Body of pancreas (tissue), 4 donors: ENCODE data around the gene ZNF185. TPM values are rescaled to one million over a fixed set of nuclear protein-coding genes. Genes with fewer than 3 reads are reported as not detected.

ENCODE experiments used
- ATAC-seq: fragments of 150-250 bp; one replicate; pipeline ENCODE4 v1.9.1; 2016
- DNase-seq, 4 donors: peaks; one replicate each; pipeline ENCODE4 v3.0.0-alpha.2; 2019
- H3K27ac ChIP-seq, 4 donors: fragments of 200-600 bp; sonication (generic); 1 replicate in 3 of 4; 2 replicates in 1 of 4; pipeline versions ENCODE4 v1.5.1 to v1.6.1; 2016 to 2019; ENCODE audit warnings: mild to moderate bottlenecking in 1 of 4, mixed read lengths in 1 of 4, moderate library complexity in 1 of 4
- H3K27me3 ChIP-seq, 2 donors: fragments of 200-600 bp; sonication (generic); one replicate each; pipeline ENCODE4 v1.6.0; 2016; ENCODE audit warnings: mild to moderate bottlenecking in 1 of 2
- H3K36me3 ChIP-seq, 2 donors: fragments of 200-600 bp; sonication (generic); replicated peaks in 1 of 2; 2 replicates each; pipeline ENCODE4 v1.5.1; 2016; ENCODE audit warnings: low read depth in 2 of 2; ENCODE audit not compliant: insufficient read depth in 1 of 2
- H3K4me1 ChIP-seq: fragments of 200-600 bp; sonication (generic); one replicate; pipeline ENCODE4 v1.6.0; 2016
- H3K4me3 ChIP-seq, 2 donors: fragments of 200-600 bp; sonication (generic); 1 replicate in 1 of 2; 2 replicates in 1 of 2; pipeline ENCODE4 v1.5.1; 2016 to 2019
- H3K9me3 ChIP-seq, 3 donors: fragments of 200-600 bp; sonication (generic); 1 replicate in 2 of 3; 2 replicates in 1 of 3; pipeline ENCODE4 v1.5.1; 2016
- CTCF ChIP-seq, 7 experiments: fragments of 450-650 bp in 4 of 7; fragments of 200-600 bp in 3 of 7; sonication (generic) in 3 of 7; IDR thresholded peaks; one replicate each; pipeline ENCODE4 v1.5.1; 2016 to 2019; ENCODE audit warnings: antibody characterized with exemption in 7 of 7
- POLR2A ChIP-seq, 3 donors: fragments of 450-650 bp; IDR thresholded peaks; one replicate each; pipeline ENCODE4 v1.6.1; 2016; ENCODE audit warnings: antibody characterized with exemption in 3 of 3, mild to moderate bottlenecking in 2 of 3
- WGBS, 2 donors: methylation state at CpG; one replicate each; pipeline ENCODE4 v1.1.5; 2017; 5-methylcytosine and 5-hydroxymethylcytosine counted together
- intact Hi-C: fragments of 100-400 bp; cut with DNase I; formaldehyde crosslinking; loops from one replicate; pipeline ENCODE4 v1.15.1; 2023
- total RNA-seq, 2 donors: library from RNA; depleted of rRNA; stranded (reverse); fragments of >200 nt; gene quantifications; one replicate each; pipeline ENCODE4 v1.1.0, GENCODE V29; 2016

The ZNF185 gene
- total RNA-seq, 2 donors from 2014 or later, result 2.0 to 6.5 TPM

- no peak overlapping the region for H3K27ac ChIP-seq
- H3K9me3 ChIP-seq, result no peaks in the 10 kb centered on the region
- intact Hi-C loops, result no loop called here
- WGBS, 2 donors, result 60 to 76% methylated on average over 3 to 7 of the region's 10 CpGs
- no peak for DNase-seq
- no peaks in the 10 kb centered on the region for H3K36me3 ChIP-seq
- no peaks in the 10 kb centered on the region for H3K4me1 ChIP-seq
- H3K27me3 ChIP-seq, result no peaks in the 10 kb centered on the region
- H3K4me3 ChIP-seq, result no peak overlapping the region
- TF ChIP-seq POLR2A (IDR thresholded peaks at IDR 0.05), result no peak
- no peak for TF ChIP-seq CTCF (IDR thresholded peaks at IDR 0.05)
- no peak for ATAC-seq
Observed at GRCh38 chrX:152913346-152913745, 15.5 kb downstream of the ZNF185 start.

- H3K4me1 ChIP-seq, result no peaks in the 10 kb centered on the region
- 83 to 84% methylated on average over 1 to 3 of the region's 6 CpGs for WGBS, 2 donors
- no peak overlapping the region for H3K27ac ChIP-seq
- H3K36me3 ChIP-seq, result no peaks in the 10 kb centered on the region
- H3K4me3 ChIP-seq, result no peak overlapping the region
- ATAC-seq (no peak), DNase-seq (no peak)
- H3K9me3 ChIP-seq, result no peaks in the 10 kb centered on the region
- no peak for TF ChIP-seq CTCF (IDR thresholded peaks at IDR 0.05)
- TF ChIP-seq POLR2A (IDR thresholded peaks at IDR 0.05), result no peak
- no peaks in the 10 kb centered on the region for H3K27me3 ChIP-seq
- intact Hi-C loops, result no loop called here
Observed at GRCh38 chrX:152913910-152914309, 16.0 kb downstream of the ZNF185 start.

GRCh38 chrX:152915541-152916241 lies 17.8 kb downstream of the ZNF185 start:
- no peak overlapping the region for H3K27ac ChIP-seq
- WGBS, 2 donors, result 42% methylated on average over 12 of the region's 13 CpGs; no CpG with 5 or more reads in 1 of the 2 donors
- intact Hi-C loops, result no loop called here
- H3K4me1 ChIP-seq, result no peaks in the 10 kb centered on the region
- DNase-seq, result peak in 1 of 4 donors; percentile 5
- H3K4me3 ChIP-seq, result no peak overlapping the region
- no peaks in the 10 kb centered on the region for H3K36me3 ChIP-seq
- no peaks in the 10 kb centered on the region for H3K27me3 ChIP-seq
- no peak for ATAC-seq
- TF ChIP-seq POLR2A (IDR thresholded peaks at IDR 0.05) (no peak), CTCF (IDR thresholded peaks at IDR 0.05) (peak in 5 of 7 experiments; percentile 6 to 34 (median 21))
- no peaks in the 10 kb centered on the region for H3K9me3 ChIP-seq

GRCh38 chrX:152917656-152918579 lies 20.1 kb downstream of the ZNF185 start:
- intact Hi-C loops, result no loop called here
- H3K27ac ChIP-seq, result no peak overlapping the region
- H3K4me3 ChIP-seq, result no peak overlapping the region
- H3K4me1 ChIP-seq, result no peaks in the 10 kb centered on the region
- ATAC-seq (no peak), DNase-seq (no peak)
- H3K36me3 ChIP-seq, result no peaks in the 10 kb centered on the region
- WGBS, 2 donors, result 73% methylated on average over 8 of the region's 21 CpGs; no CpG with 5 or more reads in 1 of the 2 donors
- TF ChIP-seq CTCF (IDR thresholded peaks at IDR 0.05), result no peak
- no peak for TF ChIP-seq POLR2A (IDR thresholded peaks at IDR 0.05)
- H3K27me3 ChIP-seq, result no peaks in the 10 kb centered on the region
- H3K9me3 ChIP-seq, result no peaks in the 10 kb centered on the region
